GM23338 (cell line): ENCODE measurements around the gene PCDHA12. TPM values are rescaled to one million over a fixed set of nuclear protein-coding genes. Genes with fewer than 3 reads are reported as not detected.

Experiments used
- ATAC-seq: fragments of 200-7000 bp; cut with Tn5 transposase; 3 replicates; pipeline ENCODE4 v1.9.1; 2020
- DNase-seq: peaks from one replicate; pipeline ENCODE4 v3.0.0-alpha.2; 2015; ENCODE audit warnings: low spot score
- H2AFZ ChIP-seq: fragments of 200-600 bp; sonication (generic); 2 replicates; pipeline ENCODE4 v1.8.0; 2016; ENCODE audit warnings: antibody characterized with exemption, mild to moderate bottlenecking, moderate library complexity
- H3F3A ChIP-seq: fragments of 200-600 bp; sonication (generic); replicated peaks from 2 replicates; pipeline ENCODE4 v1.8.0; 2017; ENCODE audit warnings: antibody characterized with exemption, mixed run types, low read depth
- H3K27ac ChIP-seq: fragments of 200-600 bp; sonication (generic); 2 replicates; pipeline ENCODE4 v1.6.1; 2016; ENCODE audit warnings: low read depth
- H3K27me3 ChIP-seq: fragments of 200-600 bp; sonication (generic); 2 replicates; pipeline ENCODE4 v1.8.0; 2016; ENCODE audit warnings: mild to moderate bottlenecking, mixed run types, moderate library complexity; ENCODE audit not compliant: insufficient read depth
- H3K36me3 ChIP-seq: fragments of 200-600 bp; sonication (generic); 2 replicates; pipeline ENCODE4 v1.8.0; 2016; ENCODE audit warnings: mild to moderate bottlenecking; ENCODE audit not compliant: insufficient read depth
- H3K4me1 ChIP-seq: fragments of 200-600 bp; sonication (generic); 2 replicates; pipeline ENCODE4 v1.8.0; 2016; ENCODE audit warnings: mild to moderate bottlenecking, moderate library complexity; ENCODE audit not compliant: insufficient read depth
- H3K4me2 ChIP-seq: fragments of 200-600 bp; sonication (generic); 2 replicates; pipeline ENCODE4 v1.7.1; 2017; ENCODE audit warnings: mixed run types
- H3K4me3 ChIP-seq: fragments of 200-600 bp; sonication (generic); 2 replicates; pipeline ENCODE4 v1.6.1; 2016; ENCODE audit warnings: mixed run types
- H3K79me2 ChIP-seq: fragments of 200-600 bp; sonication (generic); replicated peaks from 2 replicates; pipeline ENCODE4 v1.8.0; 2017; ENCODE audit warnings: mild to moderate bottlenecking; ENCODE audit not compliant: insufficient read depth
- H3K9me2 ChIP-seq: fragments of 200-600 bp; sonication (generic); 2 replicates; pipeline ENCODE4 v1.8.0; 2017; ENCODE audit not compliant: insufficient read depth
- H4K20me1 ChIP-seq: fragments of 200-600 bp; sonication (generic); replicated peaks from 2 replicates; pipeline ENCODE4 v1.8.0; 2017; ENCODE audit warnings: mild to moderate bottlenecking; ENCODE audit not compliant: insufficient read depth
- H3K27ac Mint-ChIP-seq: 2 replicates; pipeline ENCODE4 v1.8.0; 2020; ENCODE audit warnings: inconsistent platforms, mild to moderate bottlenecking, moderate library complexity, mixed read lengths
- H3K27me3 Mint-ChIP-seq: 3 replicates; pipeline ENCODE4 v1.8.0; 2022; ENCODE audit warnings: low read depth, mild to moderate bottlenecking, moderate library complexity, mixed read lengths, inconsistent platforms; ENCODE audit not compliant: insufficient read depth, poor library complexity
- H3K36me3 Mint-ChIP-seq: 3 replicates; pipeline ENCODE4 v1.8.0; 2021; ENCODE audit warnings: low read depth, mild to moderate bottlenecking, inconsistent platforms, moderate library complexity, mixed read lengths
- H3K4me1 Mint-ChIP-seq: 3 replicates; pipeline ENCODE4 v1.8.0; 2020; ENCODE audit warnings: mild to moderate bottlenecking, inconsistent platforms, mixed read lengths
- H3K4me3 Mint-ChIP-seq: 3 replicates; pipeline ENCODE4 v1.8.0; 2021; ENCODE audit warnings: moderate library complexity, mild to moderate bottlenecking, inconsistent platforms, mixed read lengths
- H3K9me3 Mint-ChIP-seq: 3 replicates; pipeline ENCODE4 v1.8.0; 2020; ENCODE audit warnings: moderate library complexity, mild to moderate bottlenecking, inconsistent platforms, mixed read lengths
- CREB1 ChIP-seq: fragments of 250-450 bp; sonication (Bioruptor Pico); IDR thresholded peaks from 2 replicates; pipeline ENCODE4 v1.5.0; 2020; ENCODE audit warnings: low read depth, mild to moderate bottlenecking, moderate library complexity
- CTCF ChIP-seq, 2 experiments: fragments of 200-600 bp in 1 of 2; sonication (generic) in 1 of 2; conservative IDR thresholded peaks; 2 replicates each; pipeline versions ENCODE4 v1.5.1 to v1.6.1; 2016 to 2017; ENCODE audit warnings: antibody characterized with exemption in 2 of 2, low read depth in 2 of 2, mild to moderate bottlenecking in 2 of 2, moderate library complexity in 1 of 2
- POLR2AphosphoS5 ChIP-seq: IDR thresholded peaks from 2 replicates; pipeline ENCODE4 v1.6.1; 2016; ENCODE audit warnings: antibody characterized with exemption, low read depth
- STAT1 ChIP-seq: IDR thresholded peaks from one replicate; pipeline ENCODE4 v1.6.1; 2016; ENCODE audit warnings: antibody characterized with exemption; ENCODE audit not compliant: unreplicated experiment
- polyA plus RNA-seq: library from polyadenylated mRNA; unstranded; fragments of >200 nt; fragmentation: Nextera tagmentation; extraction: Ambion mirVana; gene quantifications from 2 replicates; pipeline ENCODE4 v1.2.1, GENCODE V29; 2016
- total RNA-seq: library from RNA; depleted of rRNA; stranded (reverse); fragments of >200 nt; shearing (Covaris generic); gene quantifications from 2 replicates; pipeline ENCODE4 v1.2.3, GENCODE V29; 2014

The PCDHA12 gene
- total and polyA plus RNA-seq, 2 experiments from 2014 or later: 5.1 to 17.7 TPM

GRCh38 chr5:140925806-140926442 lies 50.8 kb downstream of the PCDHA12 start, which contains the start of gene PCDHAC1:
PCDHAC1 (plus strand) TSS chr5:140926299; CDS start chr5:140926893, 594 bp downstream.
- Histone ChIP-seq H3K4me3 (peak within 1 kb of the TSS; percentile 67), H3K9me2 (no peaks in the 10 kb centered on the region), H2AFZ (peak within 1 kb of the TSS; percentile 95), H3F3A (no peaks in the 10 kb centered on the region), H3K27me3 (peaks cover 49% of the 10 kb centered on the region), H3K4me1 (peaks cover 6% of the 10 kb centered on the region), H3K36me3 (no peaks in the 10 kb centered on the region), H3K27ac (no peak within 1 kb of the TSS), H3K79me2 (no peaks in the 10 kb centered on the region), H3K4me2 (peak within 1 kb of the TSS; percentile 99), H4K20me1 (peaks cover 17% of the 10 kb centered on the region)
- H3K4me1 Mint-ChIP-seq: peaks cover 23% of the 10 kb centered on the region
- ATAC-seq (peak; percentile 76), DNase-seq (peak; percentile 54)
- H3K27ac Mint-ChIP-seq: no peak within 1 kb of the TSS; the same call in 1 of the 2 replicates
- peaks cover 5% of the 10 kb centered on the region; the same call in 1 of the 3 replicates for H3K36me3 Mint-ChIP-seq
- H3K27me3 Mint-ChIP-seq: peaks cover 28% of the 10 kb centered on the region
- TF ChIP-seq CREB1 (no peak), POLR2AphosphoS5 (peak; percentile 59)
- peak within 1 kb of the TSS; percentile 83 for H3K4me3 Mint-ChIP-seq
- H3K9me3 Mint-ChIP-seq: no peaks in the 10 kb centered on the region

- H3F3A ChIP-seq: no peaks in the 10 kb centered on the region
- H3K36me3 ChIP-seq: no peaks in the 10 kb centered on the region
- H3K4me1 ChIP-seq: peaks cover 6% of the 10 kb centered on the region
- no peaks in the 10 kb centered on the region for H3K9me2 ChIP-seq
- DNase-seq (peak; percentile 98), ATAC-seq (peak; percentile 92)
- no peak overlapping the region for H3K27ac ChIP-seq
- Mint-ChIP-seq H3K4me3 (peak overlapping the region; percentile 83), H3K27me3 (peaks cover 28% of the 10 kb centered on the region), H3K9me3 (no peaks in the 10 kb centered on the region), H3K27ac (no peak overlapping the region; the same call in 1 of the 2 replicates), H3K4me1 (peaks cover 23% of the 10 kb centered on the region), H3K36me3 (peaks cover 5% of the 10 kb centered on the region; the same call in 1 of the 3 replicates)
- H2AFZ ChIP-seq: peak overlapping the region; percentile 95
- H3K79me2 ChIP-seq: no peaks in the 10 kb centered on the region
- peak overlapping the region; percentile 67 for H3K4me3 ChIP-seq
- peaks cover 49% of the 10 kb centered on the region for H3K27me3 ChIP-seq
- H3K4me2 ChIP-seq: peak overlapping the region; percentile 99
- TF ChIP-seq POLR2AphosphoS5 (peak; percentile 48; the same call in 1 of the 2 replicates), STAT1 (no peak), CTCF (conservative IDR thresholded peaks at IDR 0.05; ENCODE audit: low read depth in 2 of 2) (peak; percentile 64 to 93)
- peaks cover 17% of the 10 kb centered on the region for H4K20me1 ChIP-seq
Measured at GRCh38 chr5:140926443-140927227, 51.5 kb downstream of the PCDHA12 start.

DNA sequence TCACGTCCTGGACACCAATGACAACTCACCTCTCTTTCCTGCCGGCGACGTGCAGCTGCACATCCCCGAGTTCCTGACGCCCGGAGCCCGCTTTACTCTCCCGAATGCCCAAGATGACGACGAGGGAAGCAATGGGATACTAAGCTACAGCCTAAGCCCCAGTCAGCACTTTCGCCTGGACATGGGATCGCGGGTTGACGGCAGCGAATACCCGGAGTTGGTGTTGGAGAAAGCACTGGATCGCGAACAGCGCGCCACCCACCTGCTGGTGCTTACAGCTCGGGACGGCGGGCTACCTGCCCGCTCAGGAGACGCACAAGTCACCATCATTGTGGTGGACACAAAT lies 52.1 kb downstream of the PCDHA12 start:
- Histone ChIP-seq H3K27me3 (peaks cover 49% of the 10 kb centered on the region), H3K4me3 (peak overlapping the region; percentile 67)
- peaks cover 28% of the 10 kb centered on the region for H3K27me3 Mint-ChIP-seq

More for the DNA sequence above, 52.1 kb downstream of the PCDHA12 start:
- peak; percentile 74 for DNase-seq
- Histone ChIP-seq H3K27ac (no peak overlapping the region), H3K36me3 (no peaks in the 10 kb centered on the region), H3K79me2 (no peaks in the 10 kb centered on the region), H3K4me2 (peak overlapping the region; percentile 99), H4K20me1 (peaks cover 17% of the 10 kb centered on the region), H3F3A (no peaks in the 10 kb centered on the region), H3K9me2 (no peaks in the 10 kb centered on the region), H3K4me1 (peaks cover 6% of the 10 kb centered on the region), H2AFZ (peak overlapping the region; percentile 85)
- peaks cover 5% of the 10 kb centered on the region; the same call in 1 of the 3 replicates for H3K36me3 Mint-ChIP-seq
- H3K9me3 Mint-ChIP-seq: no peaks in the 10 kb centered on the region
- peak; percentile 37 for ATAC-seq
- peak overlapping the region; percentile 83 for H3K4me3 Mint-ChIP-seq
- TF ChIP-seq POLR2AphosphoS5 (no peak), CTCF (conservative IDR thresholded peaks at IDR 0.05; ENCODE audit: low read depth in 2 of 2) (0 out of 4 replicates have a peak, but pooled peaks of 1 of the 2 experiments have one; percentile 20)
- peaks cover 23% of the 10 kb centered on the region for H3K4me1 Mint-ChIP-seq
- no peak overlapping the region for H3K27ac Mint-ChIP-seq
